Fibroblast of lung (primary cell): ENCODE data around the gene LRMDA.

Experiments used
- EZH2 ChIP-seq: IDR thresholded peaks from 2 replicates; pipeline ENCODE4 v1.5.1; 2012; ENCODE audit warnings: low read length, control low read depth, mild to moderate bottlenecking; ENCODE audit errors: missing control alignments
- TF ChIP-seq, protein P1 (sequence below), 2 donors: IDR thresholded peaks in 1 of 2; conservative IDR thresholded peaks in 1 of 2; 1 replicate in 1 of 2; 2 replicates in 1 of 2; pipeline ENCODE4 v1.5.1; 2011 to 2012; ENCODE audit warnings: low read length in 2 of 2, control low read depth in 1 of 2, inconsistent platforms in 1 of 2, low read depth in 1 of 2, mild to moderate bottlenecking in 1 of 2

DNA sequence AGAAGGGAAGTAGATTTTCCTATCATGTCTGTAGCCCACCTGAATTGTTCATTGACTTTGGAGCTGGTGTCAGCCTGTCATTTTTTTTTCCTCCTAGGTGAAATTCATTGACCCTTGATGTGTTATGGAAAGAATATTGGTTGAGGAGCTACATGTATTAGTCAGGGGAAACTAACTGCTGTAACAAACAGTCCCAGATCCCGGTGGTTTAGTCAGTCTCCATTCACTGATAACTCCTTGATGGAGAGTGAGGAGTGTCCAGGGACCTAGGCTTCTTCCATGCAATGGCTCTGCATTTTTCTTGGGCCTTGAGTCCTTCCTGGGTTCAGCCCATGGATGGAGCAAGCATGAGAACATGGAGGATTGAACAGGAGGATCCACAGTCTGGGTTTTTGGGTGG lies 643.2 kb downstream of the LRMDA start:
- TF ChIP-seq, protein P1, sequence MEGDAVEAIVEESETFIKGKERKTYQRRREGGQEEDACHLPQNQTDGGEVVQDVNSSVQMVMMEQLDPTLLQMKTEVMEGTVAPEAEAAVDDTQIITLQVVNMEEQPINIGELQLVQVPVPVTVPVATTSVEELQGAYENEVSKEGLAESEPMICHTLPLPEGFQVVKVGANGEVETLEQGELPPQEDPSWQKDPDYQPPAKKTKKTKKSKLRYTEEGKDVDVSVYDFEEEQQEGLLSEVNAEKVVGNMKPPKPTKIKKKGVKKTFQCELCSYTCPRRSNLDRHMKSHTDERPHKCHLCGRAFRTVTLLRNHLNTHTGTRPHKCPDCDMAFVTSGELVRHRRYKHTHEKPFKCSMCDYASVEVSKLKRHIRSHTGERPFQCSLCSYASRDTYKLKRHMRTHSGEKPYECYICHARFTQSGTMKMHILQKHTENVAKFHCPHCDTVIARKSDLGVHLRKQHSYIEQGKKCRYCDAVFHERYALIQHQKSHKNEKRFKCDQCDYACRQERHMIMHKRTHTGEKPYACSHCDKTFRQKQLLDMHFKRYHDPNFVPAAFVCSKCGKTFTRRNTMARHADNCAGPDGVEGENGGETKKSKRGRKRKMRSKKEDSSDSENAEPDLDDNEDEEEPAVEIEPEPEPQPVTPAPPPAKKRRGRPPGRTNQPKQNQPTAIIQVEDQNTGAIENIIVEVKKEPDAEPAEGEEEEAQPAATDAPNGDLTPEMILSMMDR (conservative IDR thresholded peaks at IDR 0.05 in 1 of 2, IDR thresholded peaks at IDR 0.05 in 1 of 2; ENCODE audit: low read depth in 1 of 2, low read length in 2 of 2): no peak
- TF ChIP-seq EZH2: no peak
